OCI-LY7 (cell line): ENCODE data around the gene RHBDF1.

ENCODE experiments used
- CTCF ChIP-seq: fragments of 200-600 bp; sonication (generic); conservative IDR thresholded peaks from 2 replicates; pipeline ENCODE4 v1.5.1; 2014; ENCODE audit warnings: mild to moderate bottlenecking, antibody characterized with exemption, low read length, moderate library complexity, mixed read lengths
- EZH2phosphoT487 ChIP-seq: fragments of 200-600 bp; sonication (generic); IDR thresholded peaks from 2 replicates; pipeline ENCODE4 v1.6.1; 2018; ENCODE audit warnings: low read depth, borderline replicate concordance, mild to moderate bottlenecking, mixed run types, antibody characterized with exemption, low read length, moderate library complexity, mixed read lengths

- TF ChIP-seq CTCF: no peak
- TF ChIP-seq EZH2phosphoT487: no peak
Measured at GRCh38 chr16:53346-54236, 18.8 kb downstream of the RHBDF1 start, which contains the start of the genes POLR3K and SNRNP25.
